Endothelial cell of umbilical vein (primary cell): ENCODE data around the gene PRDM7. TPM values are rescaled to one million over a fixed set of nuclear protein-coding genes. Genes with fewer than 3 reads are reported as not detected.

Experiments
- BruUV-seq: library from RNA; stranded (reverse); fragments of 400-500 nt; replicated peaks from 2 replicates; lab custom pipeline; 2021; lab: Mats Ljungman, UMichigan
- CTCF ChIA-PET: fragments of 300-600, 350-600 bp; sonication (Branson Sonifier 250); formaldehyde crosslinking; loops from one replicate; lab custom pipeline; 2021; ENCODE audit warnings: antibody characterized with exemption, inconsistent platforms; lab: Charles Lee
- POLR2A ChIA-PET: fragments of 300-600, 350-600 bp; sonication (Branson Sonifier 250); formaldehyde crosslinking; loops from one replicate; lab custom pipeline; 2021; ENCODE audit warnings: antibody characterized with exemption, inconsistent platforms; lab: Charles Lee
- DNase-seq: peaks from one replicate; pipeline ENCODE4 v3.0.0-alpha.2; 2011; ENCODE audit warnings: low read depth, low spot score
- FAIRE-seq: peaks from 2 replicates; lab custom pipeline; 2011; peaks lifted over from hg19 to GRCh38; lab: Jason Lieb, UNC
- H2AFZ ChIP-seq: 2 replicates; pipeline ENCODE4 v1.6.0; 2012; ENCODE audit warnings: low read depth, low read length, control low read depth, inconsistent platforms
- H3K27ac ChIP-seq: 2 replicates; pipeline ENCODE4 v1.5.1; 2011; ENCODE audit warnings: low read depth, mild to moderate bottlenecking, control low read depth, low read length, moderate library complexity; ENCODE audit not compliant: insufficient read depth
- H3K27me3 ChIP-seq, 2 experiments: 2 replicates each; pipeline versions ENCODE4 v1.6.0 to v1.6.1; 2011; ENCODE audit warnings: low read length in 2 of 2, mixed read lengths in 1 of 2; ENCODE audit not compliant: control insufficient read depth in 2 of 2, insufficient read depth in 2 of 2
- H3K36me3 ChIP-seq, 2 experiments: 2 replicates in 1 of 2; 3 replicates in 1 of 2; pipeline ENCODE4 v1.5.1; 2011; ENCODE audit warnings: low read length in 2 of 2, mild to moderate bottlenecking in 1 of 2, moderate library complexity in 1 of 2; ENCODE audit not compliant: control insufficient read depth in 2 of 2, insufficient read depth in 2 of 2; ENCODE audit errors: extremely low read depth in 1 of 2
- H3K4me1 ChIP-seq: 3 replicates; pipeline ENCODE4 v1.5.1; 2011; ENCODE audit warnings: mild to moderate bottlenecking, low read length; ENCODE audit not compliant: control insufficient read depth, insufficient read depth; ENCODE audit errors: extremely low read depth
- H3K4me2 ChIP-seq: 2 replicates; pipeline ENCODE4 v1.6.1; 2011; ENCODE audit warnings: low read length, control low read depth, mixed read lengths; ENCODE audit not compliant: insufficient read depth
- H3K4me3 ChIP-seq, 3 experiments: fragments of 200-600 bp in 1 of 3; sonication (generic), shearing (Covaris generic) in 1 of 3; replicated peaks in 1 of 3; 2 replicates each; pipeline ENCODE4 v1.5.1; 2011 to 2016; ENCODE audit warnings: control low read depth in 3 of 3, low read length in 3 of 3, mild to moderate bottlenecking in 2 of 3, inconsistent platforms in 1 of 3, low read depth in 1 of 3, moderate library complexity in 1 of 3; ENCODE audit not compliant: insufficient read depth in 1 of 3
- H3K79me2 ChIP-seq: 2 replicates; pipeline ENCODE4 v1.6.0; 2012; ENCODE audit warnings: low read length, inconsistent platforms; ENCODE audit not compliant: control insufficient read depth, insufficient read depth
- H3K9ac ChIP-seq: replicated peaks from 2 replicates; pipeline ENCODE3; 2011; ENCODE audit warnings: low read length, control low read depth; ENCODE audit not compliant: insufficient read depth; ENCODE audit errors: extremely low read depth
- H3K9me1 ChIP-seq: replicated peaks from 3 replicates; pipeline ENCODE4 v1.6.0; 2011; ENCODE audit warnings: mild to moderate bottlenecking, low read length; ENCODE audit not compliant: control insufficient read depth, insufficient read depth; ENCODE audit errors: extremely low read depth
- H3K9me3 ChIP-seq: replicated peaks from 2 replicates; pipeline ENCODE4 v1.5.1; 2012; ENCODE audit warnings: low read length, inconsistent platforms; ENCODE audit not compliant: control insufficient read depth, insufficient read depth
- H4K20me1 ChIP-seq: replicated peaks from 2 replicates; pipeline ENCODE3; 2011; ENCODE audit warnings: mild to moderate bottlenecking, low read length; ENCODE audit not compliant: control insufficient read depth, insufficient read depth; ENCODE audit errors: extremely low read depth
- CTCF ChIP-seq, 2 donors: IDR thresholded peaks; 1 replicate in 1 of 2; 2 replicates in 1 of 2; pipeline ENCODE4 v1.5.1; 2011; ENCODE audit warnings: low read length in 2 of 2, mild to moderate bottlenecking in 2 of 2, moderate library complexity in 2 of 2, control low read depth in 1 of 2, inconsistent platforms in 1 of 2, low read depth in 1 of 2; ENCODE audit not compliant: insufficient read depth in 1 of 2; ENCODE audit errors: extremely low read depth in 1 of 2
- EZH2 ChIP-seq: IDR thresholded peaks from 2 replicates; pipeline ENCODE4 v1.6.1; 2012; ENCODE audit warnings: borderline replicate concordance, low read depth, mild to moderate bottlenecking, moderate library complexity, low read length, inconsistent platforms; ENCODE audit not compliant: severe bottlenecking
- FOS ChIP-seq: IDR thresholded peaks from 2 replicates; pipeline ENCODE4 v1.6.1; 2011; ENCODE audit warnings: mild to moderate bottlenecking, low read length, moderate library complexity, borderline replicate concordance; ENCODE audit not compliant: insufficient read depth
- GATA2 ChIP-seq: IDR thresholded peaks from 2 replicates; pipeline ENCODE4 v1.7.0; 2011; ENCODE audit warnings: low read depth, mild to moderate bottlenecking, moderate library complexity, mixed read lengths, low read length; ENCODE audit not compliant: insufficient read length, insufficient read depth
- JUN ChIP-seq: IDR thresholded peaks from 2 replicates; pipeline ENCODE4 v1.6.1; 2011; ENCODE audit warnings: borderline replicate concordance, low read depth; ENCODE audit not compliant: insufficient read length, insufficient read depth
- MYC ChIP-seq: IDR thresholded peaks from one replicate; pipeline ENCODE4 v1.6.1; 2011; ENCODE audit warnings: mild to moderate bottlenecking, low read depth, low read length
- POLR2A ChIP-seq: IDR thresholded peaks from 2 replicates; pipeline ENCODE4 v1.6.1; 2012; ENCODE audit warnings: low read depth, mild to moderate bottlenecking, control low read depth, low read length
- POLR2AphosphoS5 ChIP-seq: IDR thresholded peaks from 2 replicates; pipeline ENCODE4 v1.6.1; 2012; ENCODE audit warnings: low read depth, mild to moderate bottlenecking, control low read depth, low read length, moderate library complexity; ENCODE audit not compliant: insufficient read depth
- dilution Hi-C: fragments of 300-500 bp; cut with MboI; formaldehyde crosslinking; loops from one replicate; pipeline ENCODE4 v1.15.0; 2019; ENCODE audit warnings: low sequenced_read_pairs; ENCODE audit not compliant: extremely low pct_ligation_motif_present
- intact Hi-C: fragments of 100-400 bp; cut with micrococcal nuclease; formaldehyde crosslinking; loops from one replicate; pipeline ENCODE4 v1.10.0; 2022
- polyA plus RNA-seq, 4 experiments: library from polyadenylated mRNA; depleted of rRNA in 3 of 4; stranded (reverse) in 3 of 4; unstranded in 1 of 4; fragments of >200 nt; gene quantifications; 2 replicates each; pipeline versions ENCODE4 v1.2.1 to v1.2.3, GENCODE V29; 2011 to 2012; ENCODE audit warnings: missing spikeins in 1 of 4
- total RNA-seq: library from RNA; stranded (reverse); gene quantifications from 2 replicates; pipeline ENCODE4 v1.2.3, GENCODE V29; 2021
- TF ChIP-seq, protein P1 (sequence below): IDR thresholded peaks from 2 replicates; pipeline ENCODE4 v1.6.1; 2011; ENCODE audit not compliant: insufficient read depth, insufficient read length

The PRDM7 gene
- total and polyA plus RNA-seq, 2 donors (not counting 3 experiments of a cell fraction or from before 2014, with no cell fraction given), result not detected

DNA sequence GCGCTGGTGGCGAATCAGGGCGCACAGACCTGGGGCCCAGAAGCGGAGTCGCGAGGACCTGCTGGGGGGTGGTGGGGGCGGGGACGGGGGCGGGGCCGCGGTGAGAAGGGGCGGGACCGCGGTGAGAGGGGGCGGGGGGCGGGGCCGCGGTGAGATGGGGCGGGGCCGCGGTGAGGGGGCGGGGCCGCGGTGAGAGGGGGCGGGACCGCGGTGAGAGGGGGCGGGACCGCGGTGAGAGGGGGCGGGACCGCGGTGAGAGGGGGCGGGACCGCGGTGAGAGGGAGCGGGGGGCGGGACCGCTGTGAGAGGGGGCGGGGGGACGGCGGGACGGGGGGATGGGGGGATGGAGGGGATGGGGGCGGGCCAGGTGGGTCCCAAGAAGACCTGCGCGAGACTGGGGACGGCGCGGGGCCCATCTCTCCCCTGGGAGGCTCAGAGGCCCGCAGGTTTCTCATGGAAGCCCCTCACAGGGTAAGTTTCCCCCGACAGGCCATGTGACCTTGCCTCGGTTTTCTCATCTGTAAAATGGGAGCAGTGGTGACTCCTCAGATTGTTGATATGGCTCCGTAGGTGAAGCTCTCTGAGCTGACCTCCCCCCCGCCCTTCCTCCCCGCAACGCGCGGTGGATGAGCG lies 29.3 kb downstream of the PRDM7 start:
- H3K79me2 ChIP-seq, result no peaks in the 10 kb centered on the region
- no peaks in the 10 kb centered on the region for H4K20me1 ChIP-seq
- intact Hi-C loops (no loop called here), dilution Hi-C loops (no loop called here)
- ChIA-PET CTCF (interaction anchor here (1.5 kb wide), 1 partner anchor 34 kb away, joined by 3 read pairs; no protein-coding TSS in a partner anchor), POLR2A (no interaction called here)
- no peak overlapping the region for H3K9ac ChIP-seq
- H3K4me1 ChIP-seq, result peaks cover 8% of the 10 kb centered on the region
- DNase-seq, result no peak
- peaks cover 0 to 7% of the 10 kb centered on the region in 2 experiments for H3K36me3 ChIP-seq
- BruUV-seq, result no TSS peak
- H3K9me1 ChIP-seq, result no peaks in the 10 kb centered on the region
- FAIRE-seq, result no peak
- H3K4me2 ChIP-seq, result peak overlapping the region; percentile 53
- TF ChIP-seq MYC, result no peak
- TF ChIP-seq FOS, result no peak
- H3K27ac ChIP-seq, result no peak overlapping the region
- peak overlapping the region; percentile 69 for H2AFZ ChIP-seq
- no peaks in the 10 kb centered on the region for H3K9me3 ChIP-seq
- peak overlapping the region in 1 of 3 experiments; percentile 29 for H3K4me3 ChIP-seq
- H3K27me3 ChIP-seq, result peaks cover 0 to 2% of the 10 kb centered on the region in 2 experiments

- BruUV-seq, result no TSS peak
- TF ChIP-seq EZH2 (no peak), GATA2 (no peak), POLR2AphosphoS5 (no peak), MYC (no peak), CTCF (IDR thresholded peaks at IDR 0.05; ENCODE audit: extremely low read depth in 1 of 2, insufficient read depth in 1 of 2, low read depth in 1 of 2, low read length in 2 of 2) (no peak), POLR2A (no peak), FOS (no peak), JUN (no peak)
- TF ChIP-seq, protein P1, sequence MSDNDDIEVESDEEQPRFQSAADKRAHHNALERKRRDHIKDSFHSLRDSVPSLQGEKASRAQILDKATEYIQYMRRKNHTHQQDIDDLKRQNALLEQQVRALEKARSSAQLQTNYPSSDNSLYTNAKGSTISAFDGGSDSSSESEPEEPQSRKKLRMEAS, result no peak
- Histone ChIP-seq H3K79me2 (no peaks in the 10 kb centered on the region), H3K27me3 (peaks cover 0 to 2% of the 10 kb centered on the region in 2 experiments), H4K20me1 (no peaks in the 10 kb centered on the region), H3K9ac (no peak overlapping the region), H2AFZ (peak overlapping the region; percentile 69), H3K36me3 (peaks cover 0 to 10% of the 10 kb centered on the region in 2 experiments), H3K4me3 (peak overlapping the region in 1 of 3 experiments; percentile 29), H3K4me2 (peak overlapping the region; percentile 53), H3K9me3 (no peaks in the 10 kb centered on the region), H3K27ac (no peak overlapping the region), H3K4me1 (peaks cover 8% of the 10 kb centered on the region), H3K9me1 (no peaks in the 10 kb centered on the region)
- ChIA-PET CTCF (interaction anchor here (1.1 to 1.5 kb wide), 2 partner anchors 14 to 35 kb away, joined by 3 read pairs; no protein-coding TSS in a partner anchor), POLR2A (interaction anchor here (0.6 kb wide), 1 partner anchor 27 kb away, joined by 3 read pairs; no protein-coding TSS in a partner anchor)
- dilution Hi-C loops, result no loop called here
- DNase-seq, result peak; percentile 38
- FAIRE-seq, result peak; percentile 26
- intact Hi-C loops, result no loop called here
Measured at GRCh38 chr16:90046971-90047713, 30.0 kb downstream of the PRDM7 start.
